Astrocyte (in vitro differentiated cells and primary cell): Measurements from ENCODE around the gene CTSD. TPM values are rescaled to one million over a fixed set of nuclear protein-coding genes. Genes with fewer than 3 reads are reported as not detected.

Experiments
- DNase-seq: peaks from one replicate; pipeline ENCODE4 v3.0.0-alpha.2; 2010; ENCODE audit warnings: low read depth
- FAIRE-seq: peaks from 2 replicates; lab custom pipeline; 2011; peaks lifted over from hg19 to GRCh38; lab: Jason Lieb, UNC
- H2AFZ ChIP-seq: 2 replicates; pipeline ENCODE4 v1.6.0; 2012; ENCODE audit warnings: low read depth, low read length, inconsistent platforms
- H3K27ac ChIP-seq: 2 replicates; pipeline ENCODE4 v1.5.1; 2011; ENCODE audit warnings: low read depth, low read length, inconsistent platforms
- H3K27me3 ChIP-seq: 2 replicates; pipeline ENCODE4 v1.6.0; 2011; ENCODE audit warnings: low read length, inconsistent platforms; ENCODE audit not compliant: insufficient read depth
- H3K36me3 ChIP-seq: 2 replicates; pipeline ENCODE4 v1.5.1; 2011; ENCODE audit warnings: low read length, inconsistent platforms; ENCODE audit not compliant: insufficient read depth
- H3K4me1 ChIP-seq: 2 replicates; pipeline ENCODE4 v1.5.1; 2011; ENCODE audit warnings: low read length, inconsistent platforms; ENCODE audit not compliant: insufficient read depth
- H3K4me2 ChIP-seq: 2 replicates; pipeline ENCODE4 v1.6.0; 2012; ENCODE audit warnings: low read length, inconsistent platforms
- H3K4me3 ChIP-seq: 2 replicates; pipeline ENCODE4 v1.5.1; 2011; ENCODE audit warnings: low read depth, mild to moderate bottlenecking, low read length, inconsistent platforms; ENCODE audit not compliant: insufficient read depth
- H3K79me2 ChIP-seq: 2 replicates; pipeline ENCODE4 v1.6.0; 2012; ENCODE audit warnings: mild to moderate bottlenecking, low read length, inconsistent platforms; ENCODE audit not compliant: insufficient read depth
- H3K9ac ChIP-seq: 2 replicates; pipeline ENCODE4 v1.6.0; 2012; ENCODE audit warnings: mild to moderate bottlenecking, low read length, inconsistent platforms
- H3K9me3 ChIP-seq: 2 replicates; pipeline ENCODE4 v1.5.1; 2012; ENCODE audit warnings: low read depth, mild to moderate bottlenecking, low read length, inconsistent platforms; ENCODE audit not compliant: insufficient read depth
- H4K20me1 ChIP-seq: 2 replicates; pipeline ENCODE4 v1.6.0; 2012; ENCODE audit warnings: low read length, inconsistent platforms; ENCODE audit not compliant: insufficient read depth
- H3K27ac Mint-ChIP-seq: one replicate; pipeline ENCODE4 v1.8.0; 2021; ENCODE audit warnings: mild to moderate bottlenecking, mixed read lengths; ENCODE audit not compliant: unreplicated experiment
- H3K27me3 Mint-ChIP-seq: one replicate; pipeline ENCODE4 v1.8.0; 2021; ENCODE audit warnings: low read depth, mixed read lengths; ENCODE audit not compliant: unreplicated experiment
- H3K36me3 Mint-ChIP-seq: one replicate; pipeline ENCODE4 v1.8.0; 2021; ENCODE audit warnings: low read depth, mixed read lengths; ENCODE audit not compliant: unreplicated experiment
- H3K4me1 Mint-ChIP-seq: one replicate; pipeline ENCODE4 v1.8.0; 2021; ENCODE audit warnings: low read depth, mixed read lengths; ENCODE audit not compliant: unreplicated experiment
- H3K4me3 Mint-ChIP-seq: one replicate; pipeline ENCODE4 v1.8.0; 2021; ENCODE audit warnings: mild to moderate bottlenecking, moderate library complexity, mixed read lengths; ENCODE audit not compliant: unreplicated experiment
- H3K9me3 Mint-ChIP-seq: one replicate; pipeline ENCODE4 v1.8.0; 2021; ENCODE audit warnings: mild to moderate bottlenecking, mixed read lengths; ENCODE audit not compliant: unreplicated experiment
- CTCF ChIP-seq: IDR thresholded peaks from 2 replicates; pipeline ENCODE4 v1.5.1; 2011; ENCODE audit warnings: low read depth, mild to moderate bottlenecking, inconsistent platforms, low read length, moderate library complexity; ENCODE audit not compliant: insufficient read depth
- EZH2 ChIP-seq: IDR thresholded peaks from 2 replicates; pipeline ENCODE4 v1.6.1; 2012; ENCODE audit warnings: mild to moderate bottlenecking, low read length, inconsistent platforms; ENCODE audit not compliant: insufficient read depth
- total RNA-seq: library from RNA; stranded (reverse); gene quantifications from 2 replicates; pipeline ENCODE4 v1.2.1, GENCODE V29; 2021

The CTSD gene
- total RNA-seq, 1 donor from 2014 or later = 290 TPM

GRCh38 chr11:1717745-1718144 lies 46.0 kb downstream of the CTSD start:
- no peaks in the 10 kb centered on the region for H3K4me1 ChIP-seq
- no peaks in the 10 kb centered on the region for H4K20me1 ChIP-seq
- no peaks in the 10 kb centered on the region for H3K36me3 Mint-ChIP-seq
- H3K4me3 ChIP-seq = no peak overlapping the region
- no peaks in the 10 kb centered on the region for H3K79me2 ChIP-seq
- H3K4me2 ChIP-seq = no peak overlapping the region
- no peaks in the 10 kb centered on the region for H3K9me3 Mint-ChIP-seq
- H3K27me3 ChIP-seq = peaks cover 3% of the 10 kb centered on the region
- DNase-seq (no peak), FAIRE-seq (no peak)
- H2AFZ ChIP-seq = no peak overlapping the region
- H3K27ac Mint-ChIP-seq = no peak overlapping the region
- H3K27ac ChIP-seq = no peak overlapping the region
- no peaks in the 10 kb centered on the region for H3K4me1 Mint-ChIP-seq
- peaks cover 37% of the 10 kb centered on the region for H3K27me3 Mint-ChIP-seq
- H3K4me3 Mint-ChIP-seq = no peak overlapping the region
- H3K9ac ChIP-seq = no peak overlapping the region
- no peaks in the 10 kb centered on the region for H3K36me3 ChIP-seq
- TF ChIP-seq CTCF = no peak
- H3K9me3 ChIP-seq = no peaks in the 10 kb centered on the region

- peaks cover 41% of the 10 kb centered on the region for H3K27me3 Mint-ChIP-seq
- FAIRE-seq = no peak
Observed at GRCh38 chr11:1714908-1715885, 48.5 kb downstream of the CTSD start.

More at GRCh38 chr11:1714908-1715885, 48.5 kb downstream of the CTSD start:
- Histone ChIP-seq H3K36me3 (no peaks in the 10 kb centered on the region), H3K4me2 (no peak overlapping the region), H3K9ac (no peak overlapping the region), H3K27ac (no peak overlapping the region), H3K4me3 (no peak overlapping the region), H3K27me3 (peaks cover 13% of the 10 kb centered on the region), H2AFZ (no peak overlapping the region), H3K9me3 (no peaks in the 10 kb centered on the region), H3K79me2 (no peaks in the 10 kb centered on the region), H4K20me1 (no peaks in the 10 kb centered on the region), H3K4me1 (no peaks in the 10 kb centered on the region)
- Mint-ChIP-seq H3K27ac (no peak overlapping the region), H3K36me3 (no peaks in the 10 kb centered on the region), H3K4me3 (no peak overlapping the region), H3K4me1 (no peaks in the 10 kb centered on the region), H3K9me3 (no peaks in the 10 kb centered on the region)
- TF ChIP-seq EZH2 = no peak
- TF ChIP-seq CTCF = no peak
- DNase-seq = no peak
